AG10803 (cell line): ENCODE results near the gene DLK2.
A peak's percentile ranks its signal among the peaks of the same experiment; 100 is the strongest.
"Not testable (repeated sequence)": the region's sequence is repeated elsewhere in the genome, so short reads cannot be mapped to it uniquely, and the experiment has no call there.

Source experiments
- DNase-seq: peaks from one replicate; pipeline ENCODE4 v3.0.0; 2010; ENCODE audit warnings: low read depth
- H3K4me3 ChIP-seq: 2 replicates; pipeline ENCODE4 v1.5.1; 2011; ENCODE audit warnings: mild to moderate bottlenecking, low read length, control low read depth
- CTCF ChIP-seq: conservative IDR thresholded peaks from 2 replicates; pipeline ENCODE4 v1.5.1; 2011; ENCODE audit warnings: mild to moderate bottlenecking, low read length, control low read depth, inconsistent platforms

DLK2 gene

GRCh38 chr6:43461936-43462335, 6.6 kb upstream of the DLK2 start:
- DNase-seq = no peak
- no peak for TF ChIP-seq CTCF
- no peak overlapping the region for H3K4me3 ChIP-seq

GRCh38 chr6:43460032-43460431, 4.7 kb upstream of the DLK2 start:
- H3K4me3 ChIP-seq = no peak overlapping the region
- DNase-seq = no peak
- no peak for TF ChIP-seq CTCF

GRCh38 chr6:43459535-43459934, 4.2 kb upstream of the DLK2 start:
- no peak for TF ChIP-seq CTCF
- H3K4me3 ChIP-seq = no peak overlapping the region

GRCh38 chr6:43458154-43458553, 2.8 kb upstream of the DLK2 start:
- not testable (repeated sequence) for DNase-seq, H3K4me3 ChIP-seq

More at GRCh38 chr6:43459535-43459934, 4.2 kb upstream of the DLK2 start:
- no peak for DNase-seq

GRCh38 chr6:43457643-43458042, 2.3 kb upstream of the DLK2 start:
- DNase-seq = no peak
- TF ChIP-seq CTCF = no peak
- no peak overlapping the region for H3K4me3 ChIP-seq

GRCh38 chr6:43454696-43455530, 435 bp downstream of the DLK2 start:
- H3K4me3 ChIP-seq = peak overlapping the region; percentile 55
- DNase-seq = peak; percentile 82
- TF ChIP-seq CTCF = no peak

- TF ChIP-seq CTCF = peak; percentile 89
- no peak for DNase-seq
- no peak overlapping the region for H3K4me3 ChIP-seq
These were observed 1.1 kb downstream of the DLK2 start for GRCh38 chr6:43454290-43454695.

GRCh38 chr6:43453831-43454230, 1.5 kb downstream of the DLK2 start:
- DNase-seq = no peak
- H3K4me3 ChIP-seq = no peak overlapping the region
- no peak for TF ChIP-seq CTCF
